ENCODE measurements around the gene EIF4H.

GRCh38 chr7:74225400-74225799 lies 51.2 kb downstream of the EIF4H start:
- TF ChIP-seq CTCF (IDR thresholded peaks at IDR 0.05): no peak
- no peak for TF ChIP-seq POLR2A (IDR thresholded peaks at IDR 0.05; ENCODE audit: low read depth)
